ENCODE measurements around the gene SAE1. TPM values are rescaled to one million over a fixed set of nuclear protein-coding genes. Genes with fewer than 3 reads are reported as not detected.

Gene SAE1
- total RNA-seq, 6 experiments from 2014 or later = 18.8 to 33.2 (median 26.7) TPM

- Histone ChIP-seq H3K4me1 (peaks cover 0 to 10% (median 6%) of the 10 kb centered on the region in 4 donors), H3K27me3 (no peaks in the 10 kb centered on the region), H3K27ac (no peak overlapping the region), H3K4me3 (no peak overlapping the region), H3K9me3 (no peaks in the 10 kb centered on the region), H3K36me3 (peaks cover 0 to 3% (median under 1%) of the 10 kb centered on the region in 4 donors)
- intact Hi-C loops (cut with DNase I) = no loop called here
- ATAC-seq (no peak), DNase-seq (no peak)
- WGBS (ENCODE audit: insufficient coverage, low coverage, low lambda C conversion rate, missing lambda C conversion rate) = 81% methylated on average over 3 of the region's 3 CpGs
- no peak for TF ChIP-seq POLR2A (IDR thresholded peaks at IDR 0.05)
- no peak for TF ChIP-seq CTCF (IDR thresholded peaks at IDR 0.05)
These were observed 122.8 kb downstream of the SAE1 start for GRCh38 chr19:47253467-47253881.

DNA sequence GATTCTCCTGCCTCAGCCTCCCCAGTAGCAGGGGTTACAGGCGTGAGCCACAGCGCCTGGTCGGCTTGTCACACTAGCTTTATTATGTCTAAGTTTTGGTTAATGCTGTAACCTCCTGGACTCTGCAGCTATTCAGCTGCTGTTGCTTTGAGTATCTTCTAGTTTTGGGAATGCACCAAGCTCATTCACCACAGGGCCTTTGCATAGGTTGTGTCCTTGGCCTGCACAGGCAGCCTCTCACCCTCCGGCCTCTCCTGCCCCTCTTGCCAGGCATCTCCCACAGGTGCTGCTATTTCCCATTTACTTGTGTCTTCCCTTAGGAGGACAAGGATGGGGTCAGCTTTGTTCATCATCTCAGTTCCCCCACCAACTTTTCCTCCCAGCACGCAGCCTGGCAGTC, 123.3 kb downstream of the SAE1 start:
- no peaks in the 10 kb centered on the region for H3K9me3 ChIP-seq
- H3K27me3 ChIP-seq = no peaks in the 10 kb centered on the region
- H3K4me3 ChIP-seq = no peak overlapping the region
- no peak for TF ChIP-seq CTCF (IDR thresholded peaks at IDR 0.05)
- TF ChIP-seq POLR2A (IDR thresholded peaks at IDR 0.05) = no peak
- DNase-seq = no peak
- peaks cover 0 to 14% (median 11%) of the 10 kb centered on the region in 4 donors for H3K4me1 ChIP-seq
- H3K27ac ChIP-seq = no peak overlapping the region
- intact Hi-C loops (cut with DNase I) = no loop called here
- ATAC-seq = no peak
- peaks cover 0 to 8% (median 3%) of the 10 kb centered on the region in 4 donors for H3K36me3 ChIP-seq
- WGBS (ENCODE audit: insufficient coverage, low coverage, low lambda C conversion rate, missing lambda C conversion rate) = 91% methylated on average over 4 of the region's 5 CpGs

GRCh38 chr19:47255879-47256692, 125.5 kb downstream of the SAE1 start, which contains the start of gene CCDC9:
CCDC9 (plus strand) TSS chr19:47256525; CDS start chr19:47258401, 1,876 bp downstream.
- TF ChIP-seq CTCF (IDR thresholded peaks at IDR 0.05) (no peak), POLR2A (IDR thresholded peaks at IDR 0.05) (peak; percentile 92)
- 36% methylated on average over 22 of the region's 60 CpGs for WGBS (ENCODE audit: insufficient coverage, low coverage, low lambda C conversion rate, missing lambda C conversion rate)
- Histone ChIP-seq H3K4me1 (peaks cover 0 to 17% (median 12%) of the 10 kb centered on the region in 4 donors), H3K4me3 (peak within 1 kb of the TSS; percentile 43 to 62 (median 58)), H3K27ac (peak within 1 kb of the TSS; percentile 86 to 88 (median 87)), H3K27me3 (no peaks in the 10 kb centered on the region), H3K36me3 (peaks cover 0 to 27% (median 12%) of the 10 kb centered on the region in 4 donors), H3K9me3 (no peaks in the 10 kb centered on the region)
- peak; percentile 97 to 98 (median 98) for DNase-seq
- ATAC-seq = peak; percentile 41 to 55 (median 53)
- intact Hi-C loops (cut with DNase I) = no loop called here

- TF ChIP-seq POLR2A (IDR thresholded peaks at IDR 0.05) = no peak
- Histone ChIP-seq H3K27ac (peak overlapping the region; percentile 86 to 88 (median 87)), H3K4me3 (peak overlapping the region; percentile 43 to 62 (median 58)), H3K36me3 (peaks cover 0 to 30% (median 12%) of the 10 kb centered on the region in 4 donors), H3K27me3 (no peaks in the 10 kb centered on the region), H3K9me3 (no peaks in the 10 kb centered on the region), H3K4me1 (peaks cover 0 to 17% (median 12%) of the 10 kb centered on the region in 4 donors)
- ATAC-seq (peak; percentile 79 to 88 (median 84)), DNase-seq (peak; percentile 100)
- intact Hi-C loops (cut with DNase I) = no loop called here
- whole genome bisulfite sequencing (ENCODE audit: insufficient coverage, low coverage, low lambda C conversion rate, missing lambda C conversion rate) = 0% methylated on average over 31 of the region's 52 CpGs
These were observed 126.2 kb downstream of the SAE1 start for GRCh38 chr19:47256693-47257410.
